HepG2 (cell line): ENCODE data around the gene STOML1. TPM values are rescaled to one million over a fixed set of nuclear protein-coding genes. Genes with fewer than 3 reads are reported as not detected.

ENCODE experiments used
- ATF7-NPFF ChIP-seq: sonication (generic); formaldehyde crosslinking; IDR thresholded peaks from 2 replicates; pipeline ENCODE4 v1.8.1; 2023; ENCODE audit warnings: mild to moderate bottlenecking, low read depth, missing genetic modification reagents, moderate library complexity
- BCL6 ChIP-seq: IDR thresholded peaks from 2 replicates; pipeline ENCODE4 v1.6.1; 2016; ENCODE audit warnings: missing genetic modification reagents, missing compliant biosample characterization
- BORCS8-MEF2B ChIP-seq: sonication (generic); formaldehyde crosslinking; IDR thresholded peaks from 2 replicates; pipeline ENCODE4 v1.8.0; 2022; ENCODE audit warnings: mild to moderate bottlenecking, missing genetic modification reagents
- CBFB ChIP-seq: sonication (generic); formaldehyde crosslinking; IDR thresholded peaks from 2 replicates; pipeline ENCODE4 v1.4.0; 2020; ENCODE audit warnings: missing genetic modification reagents
- CEBPZ ChIP-seq: IDR thresholded peaks from 2 replicates; pipeline ENCODE4 v1.6.1; 2012; ENCODE audit warnings: low read length, improper control_type of control experiment
- GATA4 ChIP-seq: sonication (generic); IDR thresholded peaks from 2 replicates; pipeline ENCODE4 v1.6.1; 2016; ENCODE audit warnings: antibody characterized with exemption, low read depth, borderline replicate concordance
- HNRNPUL1 ChIP-seq: fragments of 200-400 bp; formaldehyde crosslinking; IDR thresholded peaks from 2 replicates; pipeline ENCODE4 v1.6.1; 2017; ENCODE audit warnings: low read depth, mild to moderate bottlenecking, low read length, moderate library complexity
- NCOA5 ChIP-seq: sonication (generic); formaldehyde crosslinking; IDR thresholded peaks from 2 replicates; pipeline ENCODE4 v1.4.0; 2020; ENCODE audit warnings: missing genetic modification reagents
- NFIB ChIP-seq: sonication (generic); formaldehyde crosslinking; IDR thresholded peaks from 2 replicates; pipeline ENCODE4 v1.9.0; 2021; ENCODE audit warnings: missing genetic modification reagents, mild to moderate bottlenecking, borderline replicate concordance
- NONO ChIP-seq, 2 experiments: fragments of 450-650 bp in 1 of 2; sonication (generic) in 1 of 2; formaldehyde crosslinking in 1 of 2; IDR thresholded peaks in 1 of 2; conservative IDR thresholded peaks in 1 of 2; 2 replicates each; pipeline versions ENCODE4 v1.6.1 to v1.8.0; 2017 to 2022; ENCODE audit warnings: mild to moderate bottlenecking in 1 of 2, missing genetic modification reagents in 1 of 2, moderate library complexity in 1 of 2
- RBAK ChIP-seq: sonication (generic); formaldehyde crosslinking; IDR thresholded peaks from 2 replicates; pipeline ENCODE4 v1.5.1; 2020; ENCODE audit warnings: mild to moderate bottlenecking, missing genetic modification reagents
- REST ChIP-seq, 2 experiments: IDR thresholded peaks; 2 replicates each; pipeline ENCODE4 v1.6.1; 2011 to 2012; ENCODE audit warnings: low read length in 2 of 2, borderline replicate concordance in 1 of 2, low read depth in 1 of 2, mild to moderate bottlenecking in 1 of 2, moderate library complexity in 1 of 2
- RXRB ChIP-seq: IDR thresholded peaks from 2 replicates; pipeline ENCODE4 v1.6.1; 2016; ENCODE audit warnings: borderline replicate concordance, missing genetic modification reagents, missing compliant biosample characterization
- SMAD3 ChIP-seq: sonication (generic); formaldehyde crosslinking; IDR thresholded peaks from 2 replicates; pipeline ENCODE4 v1.4.0; 2020; ENCODE audit warnings: missing genetic modification reagents
- YEATS2 ChIP-seq: sonication (generic); formaldehyde crosslinking; IDR thresholded peaks from 2 replicates; pipeline ENCODE4 v1.4.0; 2020; ENCODE audit warnings: missing genetic modification reagents, borderline replicate concordance
- ZBTB25 ChIP-seq: IDR thresholded peaks from 2 replicates; pipeline ENCODE4 v1.6.1; 2018; ENCODE audit warnings: missing genetic modification reagents
- ZBTB38 ChIP-seq: sonication (generic); formaldehyde crosslinking; IDR thresholded peaks from 2 replicates; pipeline ENCODE4 v1.5.1; 2020; ENCODE audit warnings: mild to moderate bottlenecking, missing genetic modification reagents
- ZNF12 ChIP-seq: sonication (generic); formaldehyde crosslinking; IDR thresholded peaks from 2 replicates; pipeline ENCODE4 v1.5.0; 2020; ENCODE audit warnings: missing genetic modification reagents
- ZNF121 ChIP-seq: sonication (generic); formaldehyde crosslinking; IDR thresholded peaks from 2 replicates; pipeline ENCODE4 v1.5.0; 2020; ENCODE audit warnings: mild to moderate bottlenecking, missing genetic modification reagents
- ZNF549 ChIP-seq: sonication (generic); formaldehyde crosslinking; IDR thresholded peaks from 2 replicates; pipeline ENCODE4 v1.5.0; 2020; ENCODE audit warnings: missing genetic modification reagents
- ZNF740 ChIP-seq: sonication (generic); formaldehyde crosslinking; IDR thresholded peaks from 2 replicates; pipeline ENCODE4 v1.4.0; 2020; ENCODE audit warnings: missing genetic modification reagents
- polyA plus RNA-seq, 8 experiments: library from polyadenylated mRNA; depleted of rRNA in 3 of 8; stranded (reverse) in 7 of 8; unstranded in 1 of 8; fragments of >200 nt; fragmentation: Illumina TruSeq in 4 of 8; extraction: Trizol in 4 of 8; gene quantifications; 2 replicates each; pipeline versions ENCODE4 v1.2.1 to v1.2.3, GENCODE V29; 2011 to 2016; ENCODE audit warnings: low read depth in 4 of 8, missing spikeins in 1 of 8, mixed read lengths in 1 of 8; ENCODE audit not compliant: insufficient read depth in 1 of 8
- total RNA-seq, 5 experiments: library from RNA; depleted of rRNA; stranded (reverse); fragments of >200 nt; fragmentation: Illumina TruSeq; extraction: Trizol; gene quantifications; 2 replicates each; pipeline ENCODE4 v1.2.3, GENCODE V29; 2016; ENCODE audit warnings: low read depth in 1 of 5

The STOML1 gene
- total and polyA plus RNA-seq, 2 of the 13 experiments (the other 11 are each of a cell fraction or from before 2014, with no cell fraction given): 3.5 to 3.7 TPM

- TF ChIP-seq GATA4 (no peak), RXRB (CRISPR knock-in tag) (peak; percentile 79), BORCS8-MEF2B (CRISPR knock-in tag) (peak; percentile 46; the same call in 1 of the 2 replicates), NFIB (CRISPR knock-in tag) (no peak), REST (IDR thresholded peaks at IDR 0.05; ENCODE audit: borderline replicate concordance in 1 of 2, low read depth in 1 of 2, low read length in 2 of 2) (0 out of 4 replicates have a peak, but pooled peaks of 1 of the 2 experiments have one; percentile 35), YEATS2 (CRISPR knock-in tag) (peak; percentile 58; the same call in 1 of the 2 replicates), ZNF12 (CRISPR knock-in tag) (peak; percentile 34; the same call in 1 of the 2 replicates), ZNF121 (CRISPR knock-in tag) (peak; percentile 80), ZBTB38 (CRISPR knock-in tag) (0 out of 2 replicates have a peak, but pooled peaks have one; percentile 37), ZBTB25 (CRISPR knock-in tag) (0 out of 2 replicates have a peak, but pooled peaks have one; percentile 20), SMAD3 (CRISPR knock-in tag) (no peak), ZNF549 (CRISPR knock-in tag) (no peak), BCL6 (CRISPR knock-in tag) (peak; percentile 74), NONO (IDR thresholded peaks at IDR 0.05) (no peak), NONO (CRISPR knock-in tag; conservative IDR thresholded peaks at IDR 0.05) (no peak), RBAK (CRISPR knock-in tag) (no peak), CEBPZ (no peak), CBFB (CRISPR knock-in tag) (peak; percentile 27; the same call in 1 of the 2 replicates), ATF7-NPFF (CRISPR knock-in tag) (no peak), NCOA5 (CRISPR knock-in tag) (no peak), HNRNPUL1 (no peak), ZNF740 (CRISPR knock-in tag) (no peak)
Observed at GRCh38 chr15:73950831-73951561, 41.1 kb downstream of the STOML1 start (continued).
